ENCODE results near the gene CHI3L1. TPM values are rescaled to one million over a fixed set of nuclear protein-coding genes. Genes with fewer than 3 reads are reported as not detected.

CHI3L1 gene
- total RNA-seq, 4 donors from 2014 or later = 1.9 to 2.5 TPM; not detected in 2

GRCh38 chr1:203151362-203152157, 34.9 kb downstream of the CHI3L1 start:
- no peak for DNase-seq
- TF ChIP-seq, protein P1, sequence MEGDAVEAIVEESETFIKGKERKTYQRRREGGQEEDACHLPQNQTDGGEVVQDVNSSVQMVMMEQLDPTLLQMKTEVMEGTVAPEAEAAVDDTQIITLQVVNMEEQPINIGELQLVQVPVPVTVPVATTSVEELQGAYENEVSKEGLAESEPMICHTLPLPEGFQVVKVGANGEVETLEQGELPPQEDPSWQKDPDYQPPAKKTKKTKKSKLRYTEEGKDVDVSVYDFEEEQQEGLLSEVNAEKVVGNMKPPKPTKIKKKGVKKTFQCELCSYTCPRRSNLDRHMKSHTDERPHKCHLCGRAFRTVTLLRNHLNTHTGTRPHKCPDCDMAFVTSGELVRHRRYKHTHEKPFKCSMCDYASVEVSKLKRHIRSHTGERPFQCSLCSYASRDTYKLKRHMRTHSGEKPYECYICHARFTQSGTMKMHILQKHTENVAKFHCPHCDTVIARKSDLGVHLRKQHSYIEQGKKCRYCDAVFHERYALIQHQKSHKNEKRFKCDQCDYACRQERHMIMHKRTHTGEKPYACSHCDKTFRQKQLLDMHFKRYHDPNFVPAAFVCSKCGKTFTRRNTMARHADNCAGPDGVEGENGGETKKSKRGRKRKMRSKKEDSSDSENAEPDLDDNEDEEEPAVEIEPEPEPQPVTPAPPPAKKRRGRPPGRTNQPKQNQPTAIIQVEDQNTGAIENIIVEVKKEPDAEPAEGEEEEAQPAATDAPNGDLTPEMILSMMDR (IDR thresholded peaks at IDR 0.05) = no peak
- TF ChIP-seq POLR2A (IDR thresholded peaks at IDR 0.05) = no peak
- no peak overlapping the region for H3K27ac ChIP-seq
- no peak overlapping the region for H3K4me3 ChIP-seq
- no peaks in the 10 kb centered on the region for H3K4me1 ChIP-seq
- H3K36me3 ChIP-seq = no peaks in the 10 kb centered on the region
- H3K27me3 ChIP-seq = no peaks in the 10 kb centered on the region
- no peaks in the 10 kb centered on the region for H3K9me3 ChIP-seq

GRCh38 chr1:203150511-203151297, 35.8 kb downstream of the CHI3L1 start:
- no peaks in the 10 kb centered on the region for H3K9me3 ChIP-seq
- no peak overlapping the region for H3K27ac ChIP-seq
- DNase-seq = no peak
- no peaks in the 10 kb centered on the region for H3K4me1 ChIP-seq
- no peaks in the 10 kb centered on the region for H3K36me3 ChIP-seq
- no peaks in the 10 kb centered on the region for H3K27me3 ChIP-seq
- H3K4me3 ChIP-seq = no peak overlapping the region
- TF ChIP-seq POLR2A (IDR thresholded peaks at IDR 0.05) = no peak
- TF ChIP-seq, protein P1 (IDR thresholded peaks at IDR 0.05) = no peak

GRCh38 chr1:203149188-203149840, 37.2 kb downstream of the CHI3L1 start:
- Histone ChIP-seq H3K27me3 (no peaks in the 10 kb centered on the region), H3K4me3 (no peak overlapping the region), H3K27ac (no peak overlapping the region), H3K9me3 (no peaks in the 10 kb centered on the region), H3K36me3 (no peaks in the 10 kb centered on the region), H3K4me1 (no peaks in the 10 kb centered on the region)
- no peak for DNase-seq
- TF ChIP-seq, protein P1 (IDR thresholded peaks at IDR 0.05) = no peak
- TF ChIP-seq POLR2A (IDR thresholded peaks at IDR 0.05) = no peak

GRCh38 chr1:203148579-203148978, 37.9 kb downstream of the CHI3L1 start:
- Histone ChIP-seq H3K36me3 (no peaks in the 10 kb centered on the region), H3K27ac (no peak overlapping the region), H3K4me1 (no peaks in the 10 kb centered on the region), H3K9me3 (no peaks in the 10 kb centered on the region), H3K27me3 (no peaks in the 10 kb centered on the region), H3K4me3 (no peak overlapping the region)
- TF ChIP-seq, protein P1 (IDR thresholded peaks at IDR 0.05) = no peak
- TF ChIP-seq POLR2A (IDR thresholded peaks at IDR 0.05) = no peak
- DNase-seq = no peak

- Histone ChIP-seq H3K4me3 (no peak overlapping the region), H3K27me3 (no peaks in the 10 kb centered on the region), H3K4me1 (no peaks in the 10 kb centered on the region), H3K27ac (no peak overlapping the region), H3K36me3 (no peaks in the 10 kb centered on the region), H3K9me3 (no peaks in the 10 kb centered on the region)
- DNase-seq = no peak
- TF ChIP-seq, protein P1 (IDR thresholded peaks at IDR 0.05) = peak in 1 of 6 experiments; percentile 31
- no peak for TF ChIP-seq POLR2A (IDR thresholded peaks at IDR 0.05)
These were observed 38.4 kb downstream of the CHI3L1 start for GRCh38 chr1:203148127-203148526.
